Suprapubic skin (tissue), 4 donors: ENCODE data around the gene FNDC1.

ENCODE experiments used
- CTCF ChIP-seq, 2 donors: fragments of 200-600 bp in 1 of 2; fragments of 450-650 bp in 1 of 2; sonication (generic) in 1 of 2; IDR thresholded peaks; one replicate each; pipeline ENCODE4 v1.5.1; 2016 to 2019; ENCODE audit warnings: antibody characterized with exemption in 2 of 2, mild to moderate bottlenecking in 1 of 2, moderate library complexity in 1 of 2
- EP300 ChIP-seq: sonication (generic); formaldehyde crosslinking; IDR thresholded peaks from one replicate; pipeline ENCODE4 v1.6.1; 2017; ENCODE audit warnings: antibody characterized with exemption
- POLR2A ChIP-seq, 2 donors: fragments of 450-650 bp; IDR thresholded peaks; one replicate each; pipeline ENCODE4 v1.6.1; 2017; ENCODE audit warnings: antibody characterized with exemption in 2 of 2, mild to moderate bottlenecking in 2 of 2, moderate library complexity in 2 of 2
- POLR2AphosphoS5 ChIP-seq, 3 donors: sonication (generic); formaldehyde crosslinking; IDR thresholded peaks; one replicate each; pipeline ENCODE4 v1.6.1; 2017; ENCODE audit warnings: antibody characterized with exemption in 3 of 3

- TF ChIP-seq POLR2A (IDR thresholded peaks at IDR 0.05) (no peak), CTCF (IDR thresholded peaks at IDR 0.05) (no peak), EP300 (no peak), POLR2AphosphoS5 (IDR thresholded peaks at IDR 0.05) (no peak)
Observed at GRCh38 chr6:159131709-159132108, 37.5 kb upstream of the FNDC1 start.
